Breast epithelium (tissue), 4 donors: ENCODE measurements around the gene ERMP1. TPM values are rescaled to one million over a fixed set of nuclear protein-coding genes. Genes with fewer than 3 reads are reported as not detected.

ENCODE experiments used
- DNase-seq, 2 donors: peaks; one replicate each; pipeline ENCODE4 v3.0.0-alpha.2; 2019; ENCODE audit warnings: low spot score in 2 of 2
- H3K27ac ChIP-seq, 2 donors: fragments of 200-600 bp; sonication (generic) in 1 of 2; one replicate each; pipeline ENCODE4 v1.5.1; 2016 to 2019; ENCODE audit warnings: mild to moderate bottlenecking in 1 of 2
- H3K27me3 ChIP-seq, 2 donors: fragments of 200-600 bp; sonication (generic) in 1 of 2; one replicate each; pipeline versions ENCODE4 v1.5.1 to v1.6.0; 2017 to 2019; ENCODE audit warnings: control low read depth in 1 of 2, mild to moderate bottlenecking in 1 of 2
- H3K36me3 ChIP-seq: fragments of 200-600 bp; one replicate; pipeline ENCODE4 v1.5.1; 2019
- H3K4me1 ChIP-seq, 2 donors: fragments of 200-600 bp; sonication (generic); one replicate each; pipeline ENCODE4 v1.5.1; 2016 to 2019; ENCODE audit warnings: control low read depth in 1 of 2
- H3K4me3 ChIP-seq, 3 donors: fragments of 200-600 bp; sonication (generic); 1 replicate in 2 of 3; 2 replicates in 1 of 3; pipeline ENCODE4 v1.5.1; 2016 to 2019; ENCODE audit warnings: mild to moderate bottlenecking in 3 of 3, moderate library complexity in 2 of 3
- H3K9me3 ChIP-seq, 2 donors: fragments of 200-600 bp; sonication (generic) in 1 of 2; one replicate each; pipeline ENCODE4 v1.5.1; 2016 to 2019; ENCODE audit warnings: control low read depth in 1 of 2
- CTCF ChIP-seq, 3 donors: fragments of 450-650 bp; IDR thresholded peaks; one replicate each; pipeline ENCODE4 v1.5.1; 2016 to 2017; ENCODE audit warnings: antibody characterized with exemption in 3 of 3, mild to moderate bottlenecking in 3 of 3, moderate library complexity in 3 of 3
- POLR2A ChIP-seq: fragments of 450-650 bp; IDR thresholded peaks from one replicate; pipeline ENCODE4 v1.6.1; 2016; ENCODE audit warnings: antibody characterized with exemption, mild to moderate bottlenecking, moderate library complexity
- POLR2AphosphoS5 ChIP-seq, 3 donors: sonication (generic); formaldehyde crosslinking; IDR thresholded peaks; one replicate each; pipeline ENCODE4 v1.6.1; 2017; ENCODE audit warnings: antibody characterized with exemption in 3 of 3
- intact Hi-C: fragments of 100-400 bp; cut with DNase I; formaldehyde crosslinking; loops from one replicate; pipeline ENCODE4 v1.15.1; 2023; ENCODE audit warnings: low total_unique reads
- total RNA-seq, 3 donors: library from RNA; depleted of rRNA; stranded (reverse); fragments of >200 nt; gene quantifications; one replicate each; pipeline ENCODE4 v1.1.0, GENCODE V29; 2016

ERMP1 gene
- total RNA-seq, 3 donors from 2014 or later = 12.6 to 39.2 (median 34.1) TPM

DNA sequence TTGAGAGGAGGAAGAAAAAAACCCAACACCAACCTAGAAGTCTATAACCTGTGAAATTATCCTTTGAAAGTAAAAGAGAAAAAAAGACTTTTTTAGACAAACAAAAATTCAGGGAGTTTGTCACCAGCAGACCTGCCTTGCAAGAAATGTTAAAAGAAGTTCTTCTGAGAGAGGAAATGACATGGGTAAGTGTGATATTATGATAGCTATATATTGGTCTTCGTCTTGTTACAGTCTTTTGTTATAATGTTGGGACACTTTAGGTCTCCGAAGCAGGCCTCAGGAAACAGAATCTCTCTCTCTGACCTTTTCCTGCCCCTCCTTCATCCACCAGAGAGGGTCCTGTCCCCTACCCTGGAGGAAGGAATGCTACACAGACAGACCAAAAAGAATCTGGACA, 41.1 kb upstream of the ERMP1 start:
- H3K27me3 ChIP-seq = no peaks in the 10 kb centered on the region
- no peak for TF ChIP-seq POLR2A
- TF ChIP-seq CTCF (IDR thresholded peaks at IDR 0.05) = no peak
- TF ChIP-seq POLR2AphosphoS5 (IDR thresholded peaks at IDR 0.05) = no peak
- no peaks in the 10 kb centered on the region for H3K4me1 ChIP-seq
- H3K9me3 ChIP-seq = no peaks in the 10 kb centered on the region
- H3K27ac ChIP-seq = no peak overlapping the region
- no peak for DNase-seq
- intact Hi-C loops = no loop called here
- H3K4me3 ChIP-seq = no peak overlapping the region
- no peaks in the 10 kb centered on the region for H3K36me3 ChIP-seq

DNA sequence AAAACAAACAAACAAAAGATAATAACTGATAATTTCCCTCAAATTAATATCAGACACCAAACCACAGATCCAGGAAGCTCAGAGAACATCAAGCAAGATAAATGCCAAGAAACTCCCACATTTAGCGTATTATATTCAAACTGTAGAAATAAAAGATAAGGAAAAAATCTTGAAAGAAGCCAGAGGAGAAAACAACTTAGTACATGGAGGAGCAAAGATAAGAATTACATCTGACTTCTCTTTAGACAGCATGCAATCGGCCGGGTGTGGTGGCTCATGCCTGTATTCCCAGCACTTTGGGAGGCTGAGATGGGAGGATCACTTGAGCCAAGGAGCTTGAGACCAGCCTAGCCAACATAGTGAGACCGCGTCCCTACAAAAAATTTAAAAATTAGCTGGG, 40.5 kb upstream of the ERMP1 start:
- H3K9me3 ChIP-seq = no peaks in the 10 kb centered on the region
- H3K4me1 ChIP-seq = no peaks in the 10 kb centered on the region
- DNase-seq = no peak
- no peaks in the 10 kb centered on the region for H3K36me3 ChIP-seq
- no peak for TF ChIP-seq POLR2A
- no peak for TF ChIP-seq CTCF (IDR thresholded peaks at IDR 0.05)
- no peak for TF ChIP-seq POLR2AphosphoS5 (IDR thresholded peaks at IDR 0.05)
- H3K27me3 ChIP-seq = no peaks in the 10 kb centered on the region
- intact Hi-C loops = no loop called here
- H3K27ac ChIP-seq = no peak overlapping the region
- no peak overlapping the region for H3K4me3 ChIP-seq

- Histone ChIP-seq H3K9me3 (no peaks in the 10 kb centered on the region), H3K27me3 (no peaks in the 10 kb centered on the region), H3K36me3 (no peaks in the 10 kb centered on the region), H3K27ac (peak overlapping the region in 1 of 2 donors; percentile 32), H3K4me1 (no peaks in the 10 kb centered on the region), H3K4me3 (no peak overlapping the region)
- no peak for DNase-seq
- TF ChIP-seq CTCF (IDR thresholded peaks at IDR 0.05) = no peak
- TF ChIP-seq POLR2AphosphoS5 (IDR thresholded peaks at IDR 0.05) = no peak
- TF ChIP-seq POLR2A = no peak
- intact Hi-C loops = no loop called here
Observed at GRCh38 chr9:5872511-5872910, 39.6 kb upstream of the ERMP1 start.

DNA sequence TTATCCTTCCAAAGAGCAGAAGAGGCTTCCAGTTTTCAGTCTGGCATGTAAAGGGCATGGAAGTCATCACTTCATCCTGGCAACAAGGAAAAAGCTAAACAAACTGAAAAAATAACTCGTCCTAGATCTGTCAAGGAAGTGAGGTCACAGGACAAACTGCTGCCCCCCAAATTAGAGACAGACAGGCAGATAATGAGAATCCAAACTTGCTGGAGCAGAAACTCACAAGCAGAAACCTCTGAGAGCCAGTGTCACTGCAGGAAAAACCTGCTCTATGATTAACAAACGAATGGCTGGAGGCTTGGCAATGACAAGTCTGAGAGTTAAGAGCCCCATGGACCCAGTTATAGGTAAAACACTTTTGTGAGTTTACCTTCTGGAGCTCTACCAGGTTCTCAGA, 38.9 kb upstream of the ERMP1 start:
- no peak for TF ChIP-seq POLR2A
- no peak for DNase-seq
- H3K27ac ChIP-seq = peak overlapping the region in 1 of 2 donors; percentile 32

GRCh38 chr9:5870691-5871090, 37.8 kb upstream of the ERMP1 start:
- no peak for DNase-seq
- intact Hi-C loops = no loop called here

More for the DNA sequence above, 38.9 kb upstream of the ERMP1 start:
- Histone ChIP-seq H3K27me3 (no peaks in the 10 kb centered on the region), H3K9me3 (no peaks in the 10 kb centered on the region), H3K4me3 (no peak overlapping the region), H3K36me3 (no peaks in the 10 kb centered on the region), H3K4me1 (no peaks in the 10 kb centered on the region)
- intact Hi-C loops = no loop called here

More at GRCh38 chr9:5870691-5871090, 37.8 kb upstream of the ERMP1 start:
- no peak overlapping the region for H3K27ac ChIP-seq
- H3K9me3 ChIP-seq = no peaks in the 10 kb centered on the region
- no peaks in the 10 kb centered on the region for H3K36me3 ChIP-seq
- TF ChIP-seq POLR2AphosphoS5 (IDR thresholded peaks at IDR 0.05) (no peak), CTCF (IDR thresholded peaks at IDR 0.05) (no peak), POLR2A (no peak)
- no peaks in the 10 kb centered on the region for H3K4me1 ChIP-seq
- H3K27me3 ChIP-seq = no peaks in the 10 kb centered on the region
- H3K4me3 ChIP-seq = no peak overlapping the region
